ENCODE results near the gene IRS2. TPM values are rescaled to one million over a fixed set of nuclear protein-coding genes. Genes with fewer than 3 reads are reported as not detected.
A peak's percentile ranks its signal among the peaks of the same experiment; 100 is the strongest.

Gene IRS2
- total and polyA plus RNA-seq, 8 donors: 2.8 to 9.8 (median 4.9) TPM

- Histone ChIP-seq H3K27ac (no peak overlapping the region), H3K4me1 (peaks cover under 1 to 9% (median 6%) of the 10 kb centered on the region in 3 donors), H3K27me3 (no peaks in the 10 kb centered on the region), H3K4me3 (no peak overlapping the region), H3K9me3 (no peaks in the 10 kb centered on the region), H3K36me3 (no peaks in the 10 kb centered on the region)
- WGBS, 2 donors: 79 to 89% methylated on average over 18 to 19 of the region's 19 CpGs
- FAIRE-seq (no peak), DNase-seq (peak in 1 of 6 donors; percentile 77), ATAC-seq (no peak)
- intact Hi-C loops (cut with DNase I): no loop called here
- TF ChIP-seq CTCF (IDR thresholded peaks at IDR 0.05): no peak
Measured at GRCh38 chr13:109810761-109811510, 24.6 kb upstream of the IRS2 start.

- FAIRE-seq: no peak
- no peak for DNase-seq
- intact Hi-C loops (cut with DNase I): no loop called here
- Histone ChIP-seq H3K4me1 (no peaks in the 10 kb centered on the region), H3K36me3 (no peaks in the 10 kb centered on the region), H3K27ac (no peak overlapping the region), H3K9me3 (no peaks in the 10 kb centered on the region), H3K27me3 (no peaks in the 10 kb centered on the region), H3K4me3 (no peak overlapping the region)
- WGBS, 2 donors: 72 to 75% methylated on average over 14 of the region's 14 CpGs
- ATAC-seq: no peak
- no peak for TF ChIP-seq CTCF (IDR thresholded peaks at IDR 0.05)
Measured at GRCh38 chr13:109809216-109809932, 23.0 kb upstream of the IRS2 start.

- TF ChIP-seq CTCF (IDR thresholded peaks at IDR 0.05): no peak
- DNase-seq: no peak
- Histone ChIP-seq H3K36me3 (no peaks in the 10 kb centered on the region), H3K27me3 (no peaks in the 10 kb centered on the region), H3K9me3 (no peaks in the 10 kb centered on the region), H3K4me1 (no peaks in the 10 kb centered on the region), H3K4me3 (no peak overlapping the region), H3K27ac (no peak overlapping the region)
- WGBS, 2 donors: 87 to 92% methylated on average over 3 of the region's 3 CpGs
- no peak for FAIRE-seq
- intact Hi-C loops (cut with DNase I): no loop called here
- ATAC-seq: no peak
Measured at GRCh38 chr13:109807345-109807744, 21.0 kb upstream of the IRS2 start.

GRCh38 chr13:109804654-109805053, 18.3 kb upstream of the IRS2 start:
- Histone ChIP-seq H3K36me3 (no peaks in the 10 kb centered on the region), H3K27ac (no peak overlapping the region), H3K9me3 (no peaks in the 10 kb centered on the region), H3K27me3 (no peaks in the 10 kb centered on the region), H3K4me1 (peaks cover 0 to 5% (median 0%) of the 10 kb centered on the region in 3 donors), H3K4me3 (no peak overlapping the region)
- ATAC-seq (no peak), FAIRE-seq (no peak), DNase-seq (no peak)
- intact Hi-C loops (cut with DNase I): no loop called here
- no peak for TF ChIP-seq CTCF (IDR thresholded peaks at IDR 0.05)
- 72 to 90% methylated on average over 9 of the region's 9 CpGs for WGBS, 2 donors

- H3K4me1 ChIP-seq: peaks cover 0 to 5% (median 0%) of the 10 kb centered on the region in 3 donors
- 60 to 65% methylated on average over 1 of the region's 1 CpG for WGBS, 2 donors
- peak in 1 of 4 donors; percentile 70 for ATAC-seq
- no peak for FAIRE-seq
- no peak overlapping the region for H3K27ac ChIP-seq
- H3K36me3 ChIP-seq: no peaks in the 10 kb centered on the region
- no peak overlapping the region for H3K4me3 ChIP-seq
- no peaks in the 10 kb centered on the region for H3K9me3 ChIP-seq
- intact Hi-C loops (cut with DNase I): no loop called here
- no peak for DNase-seq
- TF ChIP-seq CTCF (IDR thresholded peaks at IDR 0.05): no peak
- H3K27me3 ChIP-seq: no peaks in the 10 kb centered on the region
Measured at GRCh38 chr13:109803825-109804224, 17.4 kb upstream of the IRS2 start.

Data from pancreas (tissue), 10 donors.